H1 (cell line): Measurements from ENCODE around the gene PDZRN3. TPM values are rescaled to one million over a fixed set of nuclear protein-coding genes. Genes with fewer than 3 reads are reported as not detected.

Source experiments
- CTCF ChIA-PET: fragments of 300-600 bp; sonication (Branson Sonifier 250); formaldehyde crosslinking; loops from one replicate; lab custom pipeline; 2021; ENCODE audit not compliant: partially characterized antibody; lab: Charles Lee
- POLR2A ChIA-PET: fragments of 300-600 bp; sonication (Branson Sonifier 250); formaldehyde crosslinking; loops from one replicate; lab custom pipeline; 2021; ENCODE audit warnings: inconsistent platforms; ENCODE audit not compliant: partially characterized antibody; lab: Charles Lee
- DNase-seq, 2 experiments: peaks; one replicate each; pipeline versions ENCODE4 v3.0.0 to v3.0.0-alpha.2; 2010 to 2022; ENCODE audit warnings: low spot score in 2 of 2, low read depth in 1 of 2, mixed read lengths in 1 of 2
- FAIRE-seq: peaks from 2 replicates; lab custom pipeline; 2011; peaks lifted over from hg19 to GRCh38; lab: Jason Lieb, UNC
- H2AFZ ChIP-seq: 2 replicates; pipeline ENCODE4 v1.8.1; 2012; ENCODE audit warnings: low read length, inconsistent platforms
- H2AK5ac ChIP-seq: 2 replicates; pipeline ENCODE4 v1.6.1; 2013; ENCODE audit warnings: low read depth, low read length
- H2BK120ac ChIP-seq: replicated peaks from 2 replicates; pipeline ENCODE3; 2013; ENCODE audit warnings: low read depth, low read length, inconsistent platforms
- H2BK12ac ChIP-seq: 2 replicates; pipeline ENCODE4 v1.6.1; 2013; ENCODE audit warnings: low read depth, low read length
- H2BK15ac ChIP-seq: 2 replicates; pipeline ENCODE4 v1.6.1; 2013; ENCODE audit warnings: low read length
- H2BK20ac ChIP-seq: 2 replicates; pipeline ENCODE4 v1.6.1; 2013; ENCODE audit warnings: low read length
- H2BK5ac ChIP-seq: 2 replicates; pipeline ENCODE4 v1.6.1; 2013; ENCODE audit warnings: low read depth, low read length
- H3K14ac ChIP-seq: 2 replicates; pipeline ENCODE4 v1.6.1; 2013; ENCODE audit warnings: inconsistent platforms; ENCODE audit not compliant: insufficient read length
- H3K18ac ChIP-seq: 2 replicates; pipeline ENCODE4 v1.6.1; 2013; ENCODE audit warnings: low read length; ENCODE audit errors: extremely low read depth
- H3K23ac ChIP-seq: 2 replicates; pipeline ENCODE4 v1.6.1; 2013; ENCODE audit warnings: inconsistent platforms; ENCODE audit not compliant: insufficient read length
- H3K23me2 ChIP-seq: 2 replicates; pipeline ENCODE4 v1.6.1; 2013; ENCODE audit warnings: low read depth, low read length
- H3K27ac ChIP-seq: 2 replicates; pipeline ENCODE4 v1.6.1; 2011; ENCODE audit warnings: low read depth, low read length, inconsistent platforms
- H3K27me3 ChIP-seq, 4 experiments: replicated peaks in 1 of 4; 1 replicate in 1 of 4; 2 replicates in 3 of 4; pipeline versions ENCODE4 v1.6.1 to v1.8.1; 2011 to 2013; ENCODE audit warnings: low read length in 3 of 4, mild to moderate bottlenecking in 3 of 4, inconsistent platforms in 2 of 4, mixed read lengths in 2 of 4, moderate library complexity in 1 of 4; ENCODE audit not compliant: control insufficient read depth in 3 of 4, insufficient read depth in 3 of 4; ENCODE audit errors: extremely low read depth in 1 of 4
- H3K36me3 ChIP-seq, 4 experiments: 2 replicates each; pipeline versions ENCODE4 v1.6.1 to v1.8.1; 2011 to 2013; ENCODE audit warnings: mild to moderate bottlenecking in 4 of 4, low read length in 3 of 4, moderate library complexity in 2 of 4, control low read depth in 1 of 4, inconsistent platforms in 1 of 4; ENCODE audit not compliant: insufficient read depth in 4 of 4, control insufficient read depth in 2 of 4
- H3K4ac ChIP-seq: replicated peaks from 2 replicates; pipeline ENCODE3; 2013; ENCODE audit warnings: low read length, low read depth, mixed read lengths, inconsistent platforms; ENCODE audit not compliant: insufficient read length
- H3K4me1 ChIP-seq, 4 experiments: replicated peaks in 1 of 4; 1 replicate in 1 of 4; 2 replicates in 3 of 4; pipeline versions ENCODE4 v1.6.1 to v1.8.1; 2011 to 2013; ENCODE audit warnings: low read length in 3 of 4, inconsistent platforms in 2 of 4, mixed read lengths in 1 of 4; ENCODE audit not compliant: insufficient read depth in 4 of 4, control insufficient read depth in 3 of 4
- H3K4me2 ChIP-seq, 2 experiments: 2 replicates each; pipeline versions ENCODE4 v1.6.1 to v1.8.1; 2011 to 2013; ENCODE audit warnings: low read depth in 2 of 2, low read length in 2 of 2, control low read depth in 1 of 2, inconsistent platforms in 1 of 2, mild to moderate bottlenecking in 1 of 2; ENCODE audit not compliant: insufficient read depth in 1 of 2
- H3K4me3 ChIP-seq, 4 experiments: fragments of 200-600, 300-600 bp in 1 of 4; sonication (generic), shearing (Covaris generic), sonication (Bioruptor Twin) in 1 of 4; 2 replicates each; pipeline versions ENCODE4 v1.5.1 to v1.8.1; 2011 to 2016; ENCODE audit warnings: low read length in 4 of 4, low read depth in 3 of 4, control low read depth in 2 of 4, inconsistent platforms in 2 of 4, mild to moderate bottlenecking in 2 of 4, mixed read lengths in 1 of 4, moderate library complexity in 1 of 4; ENCODE audit not compliant: insufficient read depth in 2 of 4; ENCODE audit errors: extremely low read depth in 1 of 4
- H3K56ac ChIP-seq: replicated peaks from 2 replicates; pipeline ENCODE3; 2013; ENCODE audit warnings: low read depth, mild to moderate bottlenecking, mixed read lengths, low read length, inconsistent platforms; ENCODE audit not compliant: insufficient read length
- H3K79me1 ChIP-seq: 2 replicates; pipeline ENCODE4 v1.6.1; 2013; ENCODE audit warnings: low read depth, low read length, control low read depth
- H3K79me2 ChIP-seq, 2 experiments: 2 replicates each; pipeline versions ENCODE4 v1.6.1 to v1.8.1; 2012 to 2013; ENCODE audit warnings: low read length in 2 of 2, mild to moderate bottlenecking in 2 of 2, inconsistent platforms in 1 of 2; ENCODE audit not compliant: insufficient read depth in 2 of 2, control insufficient read depth in 1 of 2
- H3K9ac ChIP-seq, 4 experiments: replicated peaks in 1 of 4; 1 replicate in 1 of 4; 2 replicates in 3 of 4; pipeline versions ENCODE4 v1.6.1 to v1.8.1; 2011 to 2013; ENCODE audit warnings: low read depth in 3 of 4, low read length in 3 of 4, control low read depth in 2 of 4, mild to moderate bottlenecking in 2 of 4, moderate library complexity in 2 of 4, inconsistent platforms in 1 of 4; ENCODE audit errors: extremely low read depth in 1 of 4
- H3K9me3 ChIP-seq, 2 experiments: 2 replicates each; pipeline versions ENCODE4 v1.6.1 to v1.8.1; 2012 to 2013; ENCODE audit warnings: mild to moderate bottlenecking in 2 of 2, moderate library complexity in 2 of 2, control low read depth in 1 of 2, inconsistent platforms in 1 of 2, low read depth in 1 of 2, low read length in 1 of 2, mixed read lengths in 1 of 2; ENCODE audit not compliant: insufficient read depth in 2 of 2
- H4K20me1 ChIP-seq, 2 experiments: replicated peaks in 1 of 2; 2 replicates each; pipeline versions ENCODE3 to v1.8.1; 2011 to 2013; ENCODE audit warnings: inconsistent platforms in 2 of 2, low read length in 2 of 2, mild to moderate bottlenecking in 1 of 2; ENCODE audit not compliant: insufficient read depth in 2 of 2, control insufficient read depth in 1 of 2
- H4K5ac ChIP-seq: 2 replicates; pipeline ENCODE4 v1.6.1; 2013; ENCODE audit warnings: low read length, low read depth, mixed read lengths, inconsistent platforms; ENCODE audit not compliant: insufficient read length
- H4K8ac ChIP-seq: 2 replicates; pipeline ENCODE4 v1.8.0; 2013; ENCODE audit warnings: mild to moderate bottlenecking, moderate library complexity, low read length, inconsistent platforms; ENCODE audit not compliant: insufficient read depth; ENCODE audit errors: extremely low read depth
- H4K91ac ChIP-seq: replicated peaks from 2 replicates; pipeline ENCODE3; 2013; ENCODE audit warnings: low read length, mixed read lengths, inconsistent platforms; ENCODE audit not compliant: insufficient read length
- BRCA1 ChIP-seq: IDR thresholded peaks from 2 replicates; pipeline ENCODE4 v1.6.1; 2012; ENCODE audit warnings: low read depth, low read length, improper control_type of control experiment
- CBX8 ChIP-seq: fragments of 300-800, 300-1000 bp; sonication (generic); IDR thresholded peaks from 2 replicates; pipeline ENCODE4 v1.7.1; 2016; ENCODE audit warnings: low read depth, low read length, borderline replicate concordance
- CREB1 ChIP-seq: IDR thresholded peaks from 2 replicates; pipeline ENCODE4 v1.6.1; 2012; ENCODE audit warnings: inconsistent platforms
- HDAC2 ChIP-seq, 2 experiments: fragments of 300-600 bp in 1 of 2; sonication (generic) in 1 of 2; IDR thresholded peaks; 2 replicates each; pipeline ENCODE4 v1.6.1; 2011 to 2012; ENCODE audit warnings: low read depth in 2 of 2, low read length in 2 of 2, mild to moderate bottlenecking in 2 of 2, moderate library complexity in 2 of 2, borderline replicate concordance in 1 of 2, inconsistent platforms in 1 of 2
- JUN ChIP-seq: IDR thresholded peaks from 2 replicates; pipeline ENCODE4 v1.6.1; 2011; ENCODE audit warnings: low read depth, mild to moderate bottlenecking, improper control_type of control experiment, low read length
- JUND ChIP-seq: IDR thresholded peaks from 2 replicates; pipeline ENCODE4 v1.6.1; 2011; ENCODE audit warnings: mild to moderate bottlenecking, improper control_type of control experiment, low read length
- NRF1 ChIP-seq: IDR thresholded peaks from 2 replicates; pipeline ENCODE4 v1.6.1; 2011; ENCODE audit warnings: mild to moderate bottlenecking, low read depth, low read length, improper control_type of control experiment
- RNF2 ChIP-seq: fragments of 200-900, 300-1000 bp; sonication (generic); IDR thresholded peaks from 2 replicates; pipeline ENCODE4 v1.7.1; 2016; ENCODE audit warnings: borderline replicate concordance, low read depth, mild to moderate bottlenecking, antibody characterized with exemption, low read length; ENCODE audit not compliant: poor library complexity, severe bottlenecking; ENCODE audit errors: missing control alignments
- SIN3A ChIP-seq, 2 experiments: IDR thresholded peaks in 1 of 2; conservative IDR thresholded peaks in 1 of 2; 2 replicates each; pipeline ENCODE4 v1.6.1; 2011 to 2012; ENCODE audit warnings: low read length in 2 of 2, improper control_type of control experiment in 1 of 2, low read depth in 1 of 2, mild to moderate bottlenecking in 1 of 2
- SRF ChIP-seq: IDR thresholded peaks from 2 replicates; pipeline ENCODE4 v1.6.1; 2011; ENCODE audit warnings: mild to moderate bottlenecking, low read depth, low read length, moderate library complexity
- SUZ12 ChIP-seq: fragments of 200-600 bp; sonication (generic); IDR thresholded peaks from 2 replicates; pipeline ENCODE4 v1.6.1; 2012; ENCODE audit warnings: mild to moderate bottlenecking, inconsistent platforms, low read length, moderate library complexity, mixed read lengths
- TAF1 ChIP-seq: IDR thresholded peaks from 2 replicates; pipeline ENCODE4 v1.6.1; 2011; ENCODE audit warnings: mild to moderate bottlenecking, low read depth, low read length
- TCF12 ChIP-seq: IDR thresholded peaks from 2 replicates; pipeline ENCODE4 v1.6.1; 2011; ENCODE audit warnings: low read depth, mild to moderate bottlenecking, low read length
- TEAD4 ChIP-seq: IDR thresholded peaks from 2 replicates; pipeline ENCODE4 v1.6.1; 2012; ENCODE audit warnings: low read depth, low read length, inconsistent platforms, mixed read lengths
- ZNF274 ChIP-seq: IDR thresholded peaks from 2 replicates; pipeline ENCODE4 v1.7.0; 2012; ENCODE audit warnings: low read length, borderline replicate concordance; ENCODE audit errors: extremely low read depth
- WGBS, 2 experiments: shearing (Covaris generic) in 1 of 2; methylation state at CpG; one replicate each; pipeline versions ENCODE4 v1.1.6 to v1.1.7; 2013 to 2015; ENCODE audit warnings: low lambda C conversion rate in 2 of 2, mixed read lengths in 2 of 2, inconsistent platforms in 1 of 2, low coverage in 1 of 2, missing lambda C conversion rate in 1 of 2; ENCODE audit not compliant: insufficient replicate concordance in 2 of 2, insufficient coverage in 1 of 2, insufficient read length in 1 of 2; ENCODE audit errors: extremely low coverage in 1 of 2, missing lambda C conversion rate in 1 of 2; 5-methylcytosine and 5-hydroxymethylcytosine counted together
- polyA plus RNA-seq, 7 experiments: library from polyadenylated mRNA; depleted of rRNA in 3 of 7; stranded (reverse) in 5 of 7; unstranded in 2 of 7; fragments of >200 nt in 5 of 7; fragments of 200-250 nt in 2 of 7; gene quantifications; 1 replicate in 5 of 7; 2 replicates in 1 of 7; 4 replicates in 1 of 7; pipeline versions ENCODE4 v1.2.1 to v1.2.3, GENCODE V29; 2011 to 2013; ENCODE audit warnings: missing spikeins in 2 of 7, mixed read lengths in 2 of 7
- total RNA-seq: library from RNA; stranded (reverse); fragmentation: NEBNext Ultra II Directional; extraction: Animal tissue kit (Norgen Biotek cat#: 25700); gene quantifications from 2 replicates; pipeline ENCODE4 v1.2.1, GENCODE V29; 2021

Gene PDZRN3
- total and polyA plus RNA-seq, 2 of the 8 experiments (the other 6 are each of a cell fraction or from before 2014, with no cell fraction given): 4.2 to 20.5 TPM

GRCh38 chr3:73433079-73433478, 191.7 kb downstream of the PDZRN3 start:
- FAIRE-seq (no peak), DNase-seq (no peak)
- no peak overlapping the region for H3K9ac ChIP-seq
- 93% methylated on average over 2 of the region's 2 CpGs; no CpG with 5 or more reads in 1 of the 2 experiments for WGBS, 2 experiments
- H2BK120ac ChIP-seq: no peak overlapping the region
- no peak overlapping the region for H2BK5ac ChIP-seq
- no peak overlapping the region for H3K4me3 ChIP-seq
- H3K79me1 ChIP-seq: peaks cover 2% of the 10 kb centered on the region
- H2AK5ac ChIP-seq: no peak overlapping the region
- H3K27ac ChIP-seq: no peak overlapping the region
- no peaks in the 10 kb centered on the region for H3K23me2 ChIP-seq
- no peaks in the 10 kb centered on the region for H3K36me3 ChIP-seq
- no peaks in the 10 kb centered on the region for H3K79me2 ChIP-seq
- H3K14ac ChIP-seq: no peak overlapping the region
- ChIA-PET POLR2A (no interaction called here), CTCF (interaction anchor here (0.7 to 4.0 kb wide), 9 partner anchors 14 to 597 kb away, joined by 3 to 18 read pairs (median 6); no protein-coding TSS in a partner anchor)
- H4K8ac ChIP-seq: no peak overlapping the region
- no peaks in the 10 kb centered on the region for H3K9me3 ChIP-seq
- H3K23ac ChIP-seq: no peak overlapping the region
- H4K20me1 ChIP-seq: no peaks in the 10 kb centered on the region
- H2BK15ac ChIP-seq: no peak overlapping the region
- H3K4me1 ChIP-seq: peaks cover 0 to 10% (median 3%) of the 10 kb centered on the region in 4 experiments; a peak in 4 of 7 replicates
- no peak overlapping the region for H3K18ac ChIP-seq
- no peak overlapping the region for H2AFZ ChIP-seq
- H3K4me2 ChIP-seq: no peak overlapping the region
- H3K4ac ChIP-seq: no peak overlapping the region
- H4K91ac ChIP-seq: no peak overlapping the region
- H3K27me3 ChIP-seq: no peaks in the 10 kb centered on the region
- H2BK12ac ChIP-seq: no peak overlapping the region
- no peak overlapping the region for H4K5ac ChIP-seq
- H2BK20ac ChIP-seq: no peak overlapping the region
- no peak overlapping the region for H3K56ac ChIP-seq
- no peak for TF ChIP-seq ZNF274
- TF ChIP-seq TCF12: no peak
- TF ChIP-seq TEAD4: no peak
- TF ChIP-seq CREB1: no peak
- no peak for TF ChIP-seq RNF2
- TF ChIP-seq JUN: no peak
- no peak for TF ChIP-seq NRF1
- TF ChIP-seq SUZ12: no peak
- TF ChIP-seq SIN3A (conservative IDR thresholded peaks at IDR 0.05 in 1 of 2, IDR thresholded peaks at IDR 0.05 in 1 of 2; ENCODE audit: low read depth in 1 of 2, low read length in 2 of 2): no peak
- no peak for TF ChIP-seq SRF
- no peak for TF ChIP-seq HDAC2 (IDR thresholded peaks at IDR 0.05; ENCODE audit: borderline replicate concordance in 1 of 2, low read depth in 2 of 2, low read length in 2 of 2)
- no peak for TF ChIP-seq TAF1
- TF ChIP-seq JUND: no peak
- no peak for TF ChIP-seq CBX8
- no peak for TF ChIP-seq BRCA1
